Measurements from ENCODE around the gene NTNG1. TPM values are rescaled to one million over a fixed set of nuclear protein-coding genes. Genes with fewer than 3 reads are reported as not detected.
"Not testable (repeated sequence)": the region's sequence is repeated elsewhere in the genome, so short reads cannot be mapped to it uniquely, and the experiment has no call there.

The NTNG1 gene
- total RNA-seq, result 1 to 10 TPM in 3 of 7 donors, under 1 TPM in 4; 0.28 to 9.1 (median 0.97) TPM
- polyA plus RNA-seq, result 1 to 10 TPM in 1 of 2 donors, under 1 TPM in 1; 0.53 to 1.1 TPM
- long read RNA-seq, donor 1, result 0 reads
- long read RNA-seq, donor 2, full-length matches to known transcripts, result 1 of 1 reads
- long read RNA-seq, donor 2, partial matches to known transcripts, result 0 of 1 reads
- long read RNA-seq, donor 2, other reads (novel, unspliced or antisense), result 0 of 1 reads
- long read RNA-seq, donor 3, partial matches to known transcripts, result 1 of 1 reads
- long read RNA-seq, donor 3, other reads (novel, unspliced or antisense), result 0 of 1 reads

DNA sequence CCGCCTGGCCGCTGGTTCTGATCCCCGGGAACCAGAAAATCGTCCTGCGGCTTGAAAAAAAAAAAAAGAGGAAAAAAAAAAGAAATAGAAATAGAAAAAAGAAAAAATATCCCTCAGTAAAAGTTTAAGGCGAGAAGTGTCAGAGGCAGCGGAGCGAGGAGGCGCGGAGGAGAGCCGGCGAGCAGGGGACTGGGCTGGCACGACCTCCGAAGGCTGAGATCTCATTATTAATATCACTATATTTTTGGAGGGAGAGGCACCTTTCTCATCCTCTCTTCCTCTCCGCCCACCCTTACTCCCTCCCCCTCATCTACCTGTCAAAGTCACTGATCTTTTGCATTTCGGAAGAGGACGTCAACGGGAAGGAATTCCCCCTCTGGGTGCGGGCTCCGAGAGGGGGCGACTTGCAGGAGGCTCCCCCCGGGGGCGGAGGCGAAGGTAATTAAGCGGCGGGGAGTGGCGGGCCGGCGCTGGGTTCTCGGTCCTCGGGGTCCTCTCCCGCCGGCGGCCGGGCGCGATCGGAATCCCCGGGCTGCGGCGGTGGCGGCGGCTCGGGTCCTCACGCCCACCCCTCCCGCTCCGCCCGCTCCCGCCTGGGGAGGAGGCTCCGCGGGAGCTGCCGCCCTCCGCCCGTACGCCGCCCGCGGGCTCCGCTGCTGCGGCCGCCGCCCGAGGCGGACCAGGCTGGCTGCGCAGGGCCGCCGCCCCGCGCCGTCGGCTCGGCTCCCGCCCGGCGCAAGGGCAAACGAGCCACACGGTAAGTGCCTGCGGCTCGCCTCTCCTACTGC, at the start of gene NTNG1:
Gene NTNG1, plus strand, starts transcription at position 337 of the 788 bp plus-strand sequence.
- peaks cover 5% of the 10 kb centered on the region for H3K4me1 ChIP-seq (ENCODE audit: insufficient read depth)
- 0 to 1% (median 1%) methylated on average over 44 to 79 of the region's 79 CpGs for WGBS, 3 donors
- no peaks in the 10 kb centered on the region for H3K9me3 ChIP-seq
- intact Hi-C loops (cut with DNase I), result no loop called here
- peak in 1 of 5 donors; percentile 18 for DNase-seq
- TF ChIP-seq, protein P1, sequence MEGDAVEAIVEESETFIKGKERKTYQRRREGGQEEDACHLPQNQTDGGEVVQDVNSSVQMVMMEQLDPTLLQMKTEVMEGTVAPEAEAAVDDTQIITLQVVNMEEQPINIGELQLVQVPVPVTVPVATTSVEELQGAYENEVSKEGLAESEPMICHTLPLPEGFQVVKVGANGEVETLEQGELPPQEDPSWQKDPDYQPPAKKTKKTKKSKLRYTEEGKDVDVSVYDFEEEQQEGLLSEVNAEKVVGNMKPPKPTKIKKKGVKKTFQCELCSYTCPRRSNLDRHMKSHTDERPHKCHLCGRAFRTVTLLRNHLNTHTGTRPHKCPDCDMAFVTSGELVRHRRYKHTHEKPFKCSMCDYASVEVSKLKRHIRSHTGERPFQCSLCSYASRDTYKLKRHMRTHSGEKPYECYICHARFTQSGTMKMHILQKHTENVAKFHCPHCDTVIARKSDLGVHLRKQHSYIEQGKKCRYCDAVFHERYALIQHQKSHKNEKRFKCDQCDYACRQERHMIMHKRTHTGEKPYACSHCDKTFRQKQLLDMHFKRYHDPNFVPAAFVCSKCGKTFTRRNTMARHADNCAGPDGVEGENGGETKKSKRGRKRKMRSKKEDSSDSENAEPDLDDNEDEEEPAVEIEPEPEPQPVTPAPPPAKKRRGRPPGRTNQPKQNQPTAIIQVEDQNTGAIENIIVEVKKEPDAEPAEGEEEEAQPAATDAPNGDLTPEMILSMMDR (IDR thresholded peaks at IDR 0.05), result no peak
- TF ChIP-seq EP300 (IDR thresholded peaks at IDR 0.05), result no peak
- TF ChIP-seq POLR2A (IDR thresholded peaks at IDR 0.05), result no peak
- H3K27ac ChIP-seq, result no peak within 1 kb of the TSS
- H3K4me3 ChIP-seq, result peak within 1 kb of the TSS; percentile 49
- no peaks in the 10 kb centered on the region for H3K27me3 ChIP-seq
- no peaks in the 10 kb centered on the region for H3K36me3 ChIP-seq

DNA sequence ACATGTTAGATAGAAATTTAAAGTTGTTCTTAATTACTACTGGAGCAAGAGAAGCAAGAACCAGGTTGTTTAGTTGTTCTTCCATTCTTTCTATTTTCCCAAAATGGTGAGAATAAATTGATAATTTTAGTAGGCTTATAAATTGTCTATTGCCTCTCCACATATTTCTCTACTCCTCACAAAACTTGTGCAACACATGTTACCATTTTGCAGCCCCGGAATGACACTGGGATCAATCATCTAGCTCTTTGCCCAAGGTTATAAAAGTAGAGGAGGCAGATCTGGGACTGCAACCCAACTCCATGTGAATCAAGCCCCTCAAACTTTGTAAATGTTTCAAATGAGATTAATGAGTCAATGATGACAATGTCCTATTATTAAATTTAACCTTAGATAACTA, 49.4 kb upstream of the NTNG1 start:
- no peaks in the 10 kb centered on the region for H3K4me1 ChIP-seq (ENCODE audit: insufficient read depth)
- no peaks in the 10 kb centered on the region for H3K27me3 ChIP-seq
- no peak overlapping the region for H3K27ac ChIP-seq
- H3K9me3 ChIP-seq, result no peaks in the 10 kb centered on the region
- no peak overlapping the region for H3K4me3 ChIP-seq
- intact Hi-C loops (cut with DNase I), result no loop called here
- DNase-seq, result no peak
- no peaks in the 10 kb centered on the region for H3K36me3 ChIP-seq
- WGBS, 3 donors, result 90 to 92% (median 91%) methylated on average over 1 of the region's 1 CpG
- TF ChIP-seq, protein P1 (IDR thresholded peaks at IDR 0.05), result no peak
- TF ChIP-seq POLR2A (IDR thresholded peaks at IDR 0.05) (no peak), EP300 (IDR thresholded peaks at IDR 0.05) (no peak)

DNA sequence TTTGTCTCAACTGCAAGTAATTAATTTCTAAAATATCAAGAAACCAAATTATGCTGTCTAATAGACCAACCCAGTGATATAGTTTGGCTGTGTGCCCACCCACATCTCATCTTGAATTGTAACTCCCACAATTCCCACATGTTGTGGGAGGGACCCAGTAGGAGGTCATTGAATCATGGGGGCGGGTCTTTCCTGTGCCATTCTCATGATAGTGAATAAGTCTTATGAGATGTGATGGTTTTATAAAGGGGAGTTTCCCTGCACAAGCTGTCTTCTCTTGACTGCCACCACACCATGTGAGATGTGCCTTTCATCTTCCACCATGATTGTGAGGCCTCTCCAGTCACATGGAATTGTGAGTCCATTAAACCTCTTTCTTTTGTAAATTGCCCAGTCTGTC, 47.4 kb upstream of the NTNG1 start:
- H3K4me3 ChIP-seq; DNase-seq; H3K27ac ChIP-seq; H3K4me1 ChIP-seq (ENCODE audit: insufficient read depth); H3K27me3 ChIP-seq; intact Hi-C loops (cut with DNase I); H3K9me3 ChIP-seq; H3K36me3 ChIP-seq: not testable (repeated sequence)
- 82 to 100% (median 83%) methylated on average over 1 of the region's 1 CpG for WGBS, 3 donors

DNA sequence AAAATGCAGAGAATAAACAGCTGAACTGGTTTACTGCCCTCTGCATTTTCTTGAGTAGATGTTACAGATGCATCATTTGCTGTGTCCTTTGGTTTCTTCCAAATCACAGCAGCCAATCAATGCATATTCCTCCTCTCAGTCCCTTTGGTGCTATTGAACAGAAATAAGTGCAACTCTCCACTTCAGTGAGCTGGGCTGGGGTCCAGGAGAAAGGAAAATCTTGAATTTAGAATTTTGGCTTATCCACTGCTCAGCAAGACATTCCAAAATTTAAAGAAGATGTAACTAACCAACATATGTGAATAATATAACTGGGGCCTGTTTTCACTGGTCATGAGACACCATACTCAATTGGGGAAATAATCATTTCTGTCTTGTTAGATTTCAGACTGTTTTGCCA, 45.2 kb upstream of the NTNG1 start:
- intact Hi-C loops (cut with DNase I), result no loop called here
- TF ChIP-seq EP300 (IDR thresholded peaks at IDR 0.05) (no peak), POLR2A (IDR thresholded peaks at IDR 0.05) (no peak)
- TF ChIP-seq, protein P1 (IDR thresholded peaks at IDR 0.05), result no peak
- H3K27me3 ChIP-seq, result no peaks in the 10 kb centered on the region
- no peak overlapping the region for H3K27ac ChIP-seq
- H3K36me3 ChIP-seq, result no peaks in the 10 kb centered on the region
- DNase-seq, result no peak
- H3K4me3 ChIP-seq, result no peak overlapping the region
- H3K9me3 ChIP-seq, result no peaks in the 10 kb centered on the region
- H3K4me1 ChIP-seq (ENCODE audit: insufficient read depth), result no peaks in the 10 kb centered on the region

DNA sequence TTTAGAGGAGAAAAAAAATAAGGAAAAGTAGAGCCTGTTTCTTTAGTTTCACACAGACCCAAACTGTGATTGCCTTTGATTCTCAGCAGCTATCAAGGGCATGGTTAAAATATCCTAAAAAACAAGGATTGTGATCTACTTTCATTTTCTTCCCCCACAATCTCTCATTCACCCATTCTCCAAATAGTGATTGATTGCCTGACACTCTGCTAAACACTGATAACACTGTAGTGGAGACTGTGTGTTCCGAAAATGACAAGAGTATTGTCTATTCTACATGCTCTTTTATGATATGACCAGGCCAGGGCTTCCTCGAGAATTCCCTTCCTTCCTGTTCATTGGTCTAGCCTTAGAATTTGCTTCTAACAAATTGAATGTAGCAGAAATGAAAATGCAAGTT, 44.1 kb upstream of the NTNG1 start:
- intact Hi-C loops (cut with DNase I), result no loop called here
- H3K4me1 ChIP-seq (ENCODE audit: insufficient read depth), result no peaks in the 10 kb centered on the region
- H3K4me3 ChIP-seq, result no peak overlapping the region
- WGBS, 3 donors, result 61 to 76% (median 61%) methylated on average over 2 of the region's 2 CpGs
- TF ChIP-seq POLR2A (IDR thresholded peaks at IDR 0.05) (no peak), EP300 (IDR thresholded peaks at IDR 0.05) (no peak)
- TF ChIP-seq, protein P1 (IDR thresholded peaks at IDR 0.05), result no peak
- H3K9me3 ChIP-seq, result no peaks in the 10 kb centered on the region
- no peak overlapping the region for H3K27ac ChIP-seq
- no peaks in the 10 kb centered on the region for H3K27me3 ChIP-seq
- no peak for DNase-seq
- H3K36me3 ChIP-seq, result no peaks in the 10 kb centered on the region

All from ovary (tissue), 10 donors.